Osteocyte (in vitro differentiated cells): ENCODE data around the gene KCNQ2. TPM values are rescaled to one million over a fixed set of nuclear protein-coding genes. Genes with fewer than 3 reads are reported as not detected.

Experiments used
- DNase-seq: peaks from one replicate; pipeline ENCODE4 v3.0.0; 2021; ENCODE audit warnings: mixed read lengths; ENCODE audit not compliant: unreplicated experiment; ENCODE audit errors: extremely low spot score
- H3K27ac Mint-ChIP-seq: one replicate; pipeline ENCODE4 v1.8.0; 2021; ENCODE audit warnings: mild to moderate bottlenecking, mixed read lengths; ENCODE audit not compliant: unreplicated experiment
- H3K27me3 Mint-ChIP-seq: one replicate; pipeline ENCODE4 v1.8.0; 2021; ENCODE audit warnings: mixed read lengths; ENCODE audit not compliant: unreplicated experiment
- H3K36me3 Mint-ChIP-seq: one replicate; pipeline ENCODE4 v1.8.0; 2021; ENCODE audit warnings: mixed read lengths; ENCODE audit not compliant: unreplicated experiment
- H3K4me1 Mint-ChIP-seq: one replicate; pipeline ENCODE4 v1.8.0; 2021; ENCODE audit warnings: mixed read lengths; ENCODE audit not compliant: unreplicated experiment
- H3K4me3 Mint-ChIP-seq: one replicate; pipeline ENCODE4 v1.8.0; 2021; ENCODE audit warnings: mild to moderate bottlenecking, moderate library complexity, mixed read lengths; ENCODE audit not compliant: unreplicated experiment
- H3K9me3 Mint-ChIP-seq: one replicate; pipeline ENCODE4 v1.8.0; 2021; ENCODE audit warnings: mixed read lengths; ENCODE audit not compliant: unreplicated experiment
- total RNA-seq: library from RNA; stranded (reverse); gene quantifications from 2 replicates; pipeline ENCODE4 v1.2.1, GENCODE V29; 2021
- TF ChIP-seq, protein P1 (sequence below): fragments of 200-600 bp; sonication (generic); IDR thresholded peaks from 2 replicates; pipeline ENCODE4 v1.5.0; 2021; ENCODE audit warnings: antibody characterized with exemption, mild to moderate bottlenecking, moderate library complexity

Gene KCNQ2
- total RNA-seq, 1 donor from 2014 or later: not detected

DNA sequence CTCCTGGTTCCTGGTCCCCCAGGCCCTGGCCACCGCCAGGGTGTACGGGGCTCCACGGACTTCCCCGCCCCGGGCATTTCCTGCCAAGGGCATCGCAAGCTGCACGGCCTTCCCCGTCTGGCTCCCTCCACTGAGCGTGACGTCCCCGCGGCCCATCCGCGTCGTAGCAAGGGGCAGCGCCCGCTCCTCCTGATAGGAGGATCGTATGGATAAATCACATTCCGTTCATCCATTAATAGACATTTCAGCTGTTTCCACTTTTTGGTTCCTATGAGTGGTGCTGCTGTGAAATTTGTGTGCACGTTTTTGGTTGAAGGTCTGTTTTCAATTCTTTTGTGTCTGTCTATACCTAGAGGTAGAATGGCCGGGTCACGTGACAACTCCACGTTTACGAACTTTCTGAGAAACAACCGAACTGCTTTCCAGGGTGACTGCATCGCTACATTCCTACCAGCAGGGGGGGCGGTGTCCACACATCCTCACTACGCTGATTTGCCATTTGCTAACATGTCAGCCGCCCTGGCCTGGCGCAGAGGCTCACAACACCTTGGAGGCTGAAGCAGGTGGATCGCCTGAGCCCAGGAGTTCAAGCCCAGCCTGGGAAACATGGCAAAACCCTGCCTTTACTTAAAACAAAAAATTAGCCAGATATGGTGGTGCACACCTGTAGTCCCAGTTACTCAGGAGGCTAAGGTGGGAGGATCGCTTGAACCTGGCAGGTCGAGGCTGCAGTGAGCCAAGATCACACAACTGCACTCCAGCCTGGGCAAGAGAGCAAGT is 37.7 kb downstream of the KCNQ2 start:
- Mint-ChIP-seq H3K9me3 (no peaks in the 10 kb centered on the region), H3K27me3 (no peaks in the 10 kb centered on the region), H3K27ac (no peak overlapping the region), H3K36me3 (no peaks in the 10 kb centered on the region), H3K4me1 (no peaks in the 10 kb centered on the region), H3K4me3 (no peak overlapping the region)
- TF ChIP-seq, protein P1, sequence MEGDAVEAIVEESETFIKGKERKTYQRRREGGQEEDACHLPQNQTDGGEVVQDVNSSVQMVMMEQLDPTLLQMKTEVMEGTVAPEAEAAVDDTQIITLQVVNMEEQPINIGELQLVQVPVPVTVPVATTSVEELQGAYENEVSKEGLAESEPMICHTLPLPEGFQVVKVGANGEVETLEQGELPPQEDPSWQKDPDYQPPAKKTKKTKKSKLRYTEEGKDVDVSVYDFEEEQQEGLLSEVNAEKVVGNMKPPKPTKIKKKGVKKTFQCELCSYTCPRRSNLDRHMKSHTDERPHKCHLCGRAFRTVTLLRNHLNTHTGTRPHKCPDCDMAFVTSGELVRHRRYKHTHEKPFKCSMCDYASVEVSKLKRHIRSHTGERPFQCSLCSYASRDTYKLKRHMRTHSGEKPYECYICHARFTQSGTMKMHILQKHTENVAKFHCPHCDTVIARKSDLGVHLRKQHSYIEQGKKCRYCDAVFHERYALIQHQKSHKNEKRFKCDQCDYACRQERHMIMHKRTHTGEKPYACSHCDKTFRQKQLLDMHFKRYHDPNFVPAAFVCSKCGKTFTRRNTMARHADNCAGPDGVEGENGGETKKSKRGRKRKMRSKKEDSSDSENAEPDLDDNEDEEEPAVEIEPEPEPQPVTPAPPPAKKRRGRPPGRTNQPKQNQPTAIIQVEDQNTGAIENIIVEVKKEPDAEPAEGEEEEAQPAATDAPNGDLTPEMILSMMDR: peak; percentile 60
- no peak for DNase-seq

DNA sequence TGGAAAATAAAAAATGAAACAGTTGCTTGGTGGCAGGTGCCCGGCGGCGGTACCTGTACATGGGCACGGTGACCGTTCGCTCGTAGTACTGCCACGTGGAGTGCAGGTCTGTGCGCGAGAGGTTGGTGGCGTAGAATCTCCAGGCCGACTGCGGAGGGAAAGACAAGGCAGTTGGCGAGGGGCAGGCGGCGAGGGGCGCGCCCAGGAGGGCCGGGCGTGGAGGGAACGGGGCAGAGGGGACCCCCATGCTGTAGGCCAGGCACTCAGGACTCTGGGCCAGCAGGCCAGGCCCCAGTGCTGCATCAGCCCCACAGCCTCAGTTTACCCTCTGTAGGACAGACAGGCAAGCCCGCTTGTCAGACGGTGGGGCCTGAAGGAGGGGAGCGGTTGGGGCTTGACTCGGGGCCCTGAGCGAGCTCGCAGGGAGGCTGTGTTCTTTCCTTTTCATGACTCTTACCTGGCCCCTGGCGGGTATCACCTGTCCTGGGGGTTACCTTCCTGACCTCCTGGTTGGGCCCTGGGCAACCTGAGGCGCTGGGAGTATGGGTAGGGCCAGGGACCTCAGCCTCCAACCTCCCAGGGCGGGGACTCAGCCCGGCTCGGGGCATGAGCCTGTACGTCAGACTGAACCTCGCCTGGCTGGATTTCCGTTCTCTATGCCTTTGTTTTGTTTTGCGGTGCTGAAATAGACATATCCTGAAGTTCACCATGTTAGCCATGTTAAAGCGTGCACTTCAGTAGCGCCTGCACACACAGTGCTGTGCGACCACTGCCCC is 38.5 kb downstream of the KCNQ2 start:
- H3K27ac Mint-ChIP-seq: no peak overlapping the region

DNA sequence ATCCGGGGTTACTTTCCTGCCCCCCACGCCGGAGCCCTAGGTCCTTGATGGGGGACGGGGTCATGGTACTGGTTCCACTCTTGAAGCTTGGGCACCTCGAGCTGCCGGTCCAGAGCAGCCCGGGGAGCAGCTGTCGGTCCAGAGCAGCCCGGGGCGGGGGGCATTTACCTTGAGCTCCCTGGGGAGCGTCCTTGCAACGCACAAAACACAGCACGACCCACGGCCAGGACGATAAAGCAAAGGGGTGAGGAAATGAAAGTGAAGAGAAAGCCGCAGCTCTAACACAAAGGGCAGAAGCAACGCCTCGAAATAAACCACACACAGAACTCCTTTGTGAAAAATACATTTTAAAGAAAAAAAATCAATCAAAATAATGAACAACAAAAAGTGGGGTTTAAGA is 39.1 kb downstream of the KCNQ2 start:
- TF ChIP-seq, protein P1: no peak
- Mint-ChIP-seq H3K9me3 (no peaks in the 10 kb centered on the region), H3K27me3 (no peaks in the 10 kb centered on the region), H3K4me3 (no peak overlapping the region), H3K27ac (no peak overlapping the region), H3K4me1 (no peaks in the 10 kb centered on the region), H3K36me3 (no peaks in the 10 kb centered on the region)
- DNase-seq: no peak

More for the DNA sequence above, 38.5 kb downstream of the KCNQ2 start:
- TF ChIP-seq, protein P1: no peak
- H3K9me3 Mint-ChIP-seq: no peaks in the 10 kb centered on the region
- no peaks in the 10 kb centered on the region for H3K36me3 Mint-ChIP-seq
- no peak for DNase-seq
- no peaks in the 10 kb centered on the region for H3K4me1 Mint-ChIP-seq
- no peak overlapping the region for H3K4me3 Mint-ChIP-seq
- no peaks in the 10 kb centered on the region for H3K27me3 Mint-ChIP-seq

DNA sequence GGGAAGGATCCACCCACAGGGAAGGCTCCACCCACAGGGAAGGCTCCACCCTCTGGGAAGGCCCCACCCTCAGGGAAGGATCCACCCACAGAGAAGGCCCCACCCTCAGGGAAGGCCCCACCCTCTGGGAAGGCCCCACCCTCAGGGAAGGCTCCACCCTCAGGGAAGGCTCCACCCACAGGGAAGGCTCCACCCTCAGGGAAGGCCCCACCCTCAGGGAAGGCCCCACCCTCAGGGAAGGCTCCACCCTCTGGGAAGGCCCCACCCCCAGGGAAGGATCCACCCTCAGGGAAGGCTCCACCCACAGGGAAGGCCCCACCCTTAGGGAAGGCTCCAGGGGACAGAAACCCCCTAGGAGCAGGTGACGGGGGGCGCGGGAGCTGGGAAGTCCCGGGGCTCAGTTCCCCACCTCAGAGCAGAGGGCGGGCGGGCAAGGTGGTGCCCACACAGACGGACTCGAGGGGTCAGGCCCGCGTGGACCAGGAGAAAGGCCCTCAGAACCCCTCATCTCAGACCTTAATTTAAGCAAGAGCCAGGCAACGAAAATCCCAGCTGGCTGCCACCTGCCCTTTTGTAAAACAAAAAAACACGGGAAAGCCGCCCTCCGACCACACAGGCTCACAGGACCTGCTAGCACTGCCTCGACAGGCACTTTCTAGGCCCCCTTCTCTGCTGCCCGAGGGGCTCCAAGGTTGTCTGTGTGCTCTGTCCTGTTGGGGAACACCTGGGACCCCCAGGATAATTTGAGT is 39.7 kb downstream of the KCNQ2 start:
- H3K4me1 Mint-ChIP-seq: no peaks in the 10 kb centered on the region
- no peak overlapping the region for H3K4me3 Mint-ChIP-seq

More for the DNA sequence above, 39.7 kb downstream of the KCNQ2 start:
- Mint-ChIP-seq H3K27me3 (no peaks in the 10 kb centered on the region), H3K36me3 (no peaks in the 10 kb centered on the region), H3K9me3 (no peaks in the 10 kb centered on the region), H3K27ac (no peak overlapping the region)
- DNase-seq: no peak
- TF ChIP-seq, protein P1: no peak
